Osteoblast (primary cell): ENCODE results near the gene RESF1. TPM values are rescaled to one million over a fixed set of nuclear protein-coding genes. Genes with fewer than 3 reads are reported as not detected.

Experiments
- DNase-seq: peaks from one replicate; pipeline ENCODE4 v3.0.0; 2011; ENCODE audit warnings: low spot score, mixed read lengths; ENCODE audit not compliant: insufficient read length; ENCODE audit errors: missing footprints
- H2AFZ ChIP-seq: 2 replicates; pipeline ENCODE4 v1.6.0; 2011; ENCODE audit warnings: mild to moderate bottlenecking, low read length
- H3K27ac ChIP-seq: 2 replicates; pipeline ENCODE4 v1.5.1; 2011; ENCODE audit warnings: mild to moderate bottlenecking, low read depth, low read length, moderate library complexity
- H3K27me3 ChIP-seq: 2 replicates; pipeline ENCODE4 v1.6.0; 2012; ENCODE audit warnings: mild to moderate bottlenecking, control low read depth, inconsistent platforms, low read length, moderate library complexity; ENCODE audit not compliant: insufficient read depth
- H3K36me3 ChIP-seq: 2 replicates; pipeline ENCODE4 v1.5.1; 2011; ENCODE audit warnings: mild to moderate bottlenecking, low read length, control low read depth, moderate library complexity; ENCODE audit not compliant: insufficient read depth
- H3K4me1 ChIP-seq: 2 replicates; pipeline ENCODE4 v1.5.1; 2011; ENCODE audit warnings: mild to moderate bottlenecking, low read length, control low read depth, moderate library complexity; ENCODE audit not compliant: insufficient read depth
- H3K4me2 ChIP-seq: 2 replicates; pipeline ENCODE4 v1.6.0; 2011; ENCODE audit warnings: mild to moderate bottlenecking, low read length; ENCODE audit not compliant: insufficient read depth
- H3K4me3 ChIP-seq: fragments of 200-600 bp; sonication (generic); 3 replicates; pipeline ENCODE4 v1.5.1; 2012; ENCODE audit warnings: mild to moderate bottlenecking, low read length, inconsistent platforms; ENCODE audit not compliant: insufficient read depth
- H3K79me2 ChIP-seq: 2 replicates; pipeline ENCODE4 v1.6.0; 2012; ENCODE audit warnings: mild to moderate bottlenecking, low read length, control low read depth, inconsistent platforms; ENCODE audit not compliant: insufficient read depth
- H3K9me3 ChIP-seq: 2 replicates; pipeline ENCODE4 v1.5.1; 2011; ENCODE audit warnings: low read depth, low read length, control low read depth
- H4K20me1 ChIP-seq: 2 replicates; pipeline ENCODE4 v1.6.0; 2012; ENCODE audit warnings: mild to moderate bottlenecking, low read length, control low read depth; ENCODE audit not compliant: insufficient read depth
- total RNA-seq: library from RNA; depleted of rRNA; stranded (reverse); fragments of >200 nt; gene quantifications from 2 replicates; pipeline ENCODE4 v1.2.3, GENCODE V29; 2012
- TF ChIP-seq, protein P1 (sequence below): IDR thresholded peaks from 2 replicates; pipeline ENCODE4 v1.5.1; 2011; ENCODE audit warnings: mild to moderate bottlenecking, low read depth, low read length, moderate library complexity; ENCODE audit errors: extremely low read depth

Gene RESF1
- total RNA-seq, 1 donor = 31.5 TPM

DNA sequence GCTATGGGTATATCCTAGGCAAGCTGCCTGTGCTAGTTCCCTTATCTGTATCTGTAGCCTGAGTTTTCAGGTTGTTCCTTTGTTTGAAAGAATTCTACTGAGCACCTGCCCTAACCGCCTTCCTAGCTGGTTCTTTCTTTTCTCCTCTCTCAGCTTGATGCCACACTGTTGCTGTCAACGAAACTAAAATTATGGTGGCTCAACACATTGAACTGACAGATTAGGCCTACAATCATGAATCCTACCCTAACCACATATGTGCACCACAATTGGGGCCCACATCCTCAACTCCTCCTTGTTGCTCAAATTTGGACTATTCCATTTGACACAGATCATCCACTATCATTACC lies 36.2 kb upstream of the RESF1 start:
- no peak for DNase-seq
- TF ChIP-seq, protein P1, sequence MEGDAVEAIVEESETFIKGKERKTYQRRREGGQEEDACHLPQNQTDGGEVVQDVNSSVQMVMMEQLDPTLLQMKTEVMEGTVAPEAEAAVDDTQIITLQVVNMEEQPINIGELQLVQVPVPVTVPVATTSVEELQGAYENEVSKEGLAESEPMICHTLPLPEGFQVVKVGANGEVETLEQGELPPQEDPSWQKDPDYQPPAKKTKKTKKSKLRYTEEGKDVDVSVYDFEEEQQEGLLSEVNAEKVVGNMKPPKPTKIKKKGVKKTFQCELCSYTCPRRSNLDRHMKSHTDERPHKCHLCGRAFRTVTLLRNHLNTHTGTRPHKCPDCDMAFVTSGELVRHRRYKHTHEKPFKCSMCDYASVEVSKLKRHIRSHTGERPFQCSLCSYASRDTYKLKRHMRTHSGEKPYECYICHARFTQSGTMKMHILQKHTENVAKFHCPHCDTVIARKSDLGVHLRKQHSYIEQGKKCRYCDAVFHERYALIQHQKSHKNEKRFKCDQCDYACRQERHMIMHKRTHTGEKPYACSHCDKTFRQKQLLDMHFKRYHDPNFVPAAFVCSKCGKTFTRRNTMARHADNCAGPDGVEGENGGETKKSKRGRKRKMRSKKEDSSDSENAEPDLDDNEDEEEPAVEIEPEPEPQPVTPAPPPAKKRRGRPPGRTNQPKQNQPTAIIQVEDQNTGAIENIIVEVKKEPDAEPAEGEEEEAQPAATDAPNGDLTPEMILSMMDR = no peak
- no peak overlapping the region for H3K4me2 ChIP-seq

DNA sequence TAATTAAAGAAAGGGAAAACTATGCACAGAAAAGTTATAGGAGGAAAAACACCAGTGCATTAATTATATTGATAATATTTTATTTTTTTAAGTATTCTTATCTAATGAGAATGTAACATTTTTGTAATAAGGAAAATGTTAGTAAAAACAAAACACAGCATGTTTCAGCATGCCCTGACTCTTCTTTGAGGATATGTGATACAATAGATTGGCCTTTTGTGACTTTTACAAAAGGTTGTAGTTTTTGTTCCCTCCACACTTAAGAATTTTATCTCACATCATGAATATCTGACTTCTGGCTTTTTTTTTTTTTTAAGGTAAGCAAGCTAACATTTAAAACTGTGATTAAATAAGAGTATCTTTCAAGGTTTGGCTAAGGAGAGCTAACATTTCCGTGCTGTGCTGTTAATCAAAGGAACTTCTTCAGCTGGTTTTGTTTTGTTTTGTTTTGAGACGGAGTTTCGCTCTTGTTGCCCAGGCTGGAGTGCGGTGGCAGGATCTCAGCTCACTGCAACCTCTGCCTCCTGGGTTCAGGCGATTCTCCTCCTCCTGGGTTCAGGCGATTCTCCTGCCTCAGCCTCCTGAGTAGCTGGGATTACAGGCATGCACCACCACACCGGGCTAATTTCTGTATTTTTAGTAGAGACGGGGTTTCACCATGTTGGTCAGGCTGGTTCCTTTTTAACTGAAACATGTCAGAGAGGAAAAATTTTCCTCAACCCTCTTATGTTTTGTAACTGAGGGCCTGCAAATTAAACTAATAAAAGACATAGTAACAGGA lies 30.8 kb upstream of the RESF1 start:
- no peaks in the 10 kb centered on the region for H3K79me2 ChIP-seq
- no peaks in the 10 kb centered on the region for H3K27me3 ChIP-seq
- TF ChIP-seq, protein P1 = no peak

More for the DNA sequence above, 36.2 kb upstream of the RESF1 start:
- Histone ChIP-seq H3K27ac (no peak overlapping the region), H3K4me3 (no peak overlapping the region), H3K36me3 (no peaks in the 10 kb centered on the region), H2AFZ (no peak overlapping the region), H3K4me1 (no peaks in the 10 kb centered on the region), H4K20me1 (no peaks in the 10 kb centered on the region), H3K79me2 (no peaks in the 10 kb centered on the region), H3K9me3 (peaks cover 7% of the 10 kb centered on the region), H3K27me3 (no peaks in the 10 kb centered on the region)

DNA sequence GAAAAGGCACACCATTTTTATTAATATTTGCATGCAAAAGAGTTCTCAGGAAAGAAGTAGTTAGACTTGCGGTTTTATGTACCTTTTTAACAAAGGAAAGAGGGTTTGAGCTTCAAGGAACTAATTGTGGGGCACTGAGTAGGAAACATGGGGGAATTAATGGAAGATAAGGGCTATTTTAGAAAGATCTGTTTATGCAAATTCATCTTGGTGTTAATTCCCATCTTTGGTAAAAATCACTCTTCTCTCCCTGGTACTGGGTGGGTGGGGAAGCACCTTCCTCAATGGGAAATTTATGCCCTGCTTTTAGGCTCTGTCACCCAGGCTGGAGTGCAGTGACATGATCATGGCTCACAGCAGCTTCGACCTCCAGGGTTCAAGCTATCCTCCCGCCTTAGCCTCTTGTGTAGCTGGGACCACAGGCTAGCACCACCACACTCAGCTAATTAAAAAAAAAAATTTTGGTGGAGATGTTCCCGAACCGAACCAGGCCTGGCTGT lies 30.1 kb upstream of the RESF1 start:
- Histone ChIP-seq H4K20me1 (no peaks in the 10 kb centered on the region), H3K36me3 (no peaks in the 10 kb centered on the region), H3K27ac (no peak overlapping the region), H3K27me3 (no peaks in the 10 kb centered on the region), H3K4me3 (no peak overlapping the region), H3K79me2 (no peaks in the 10 kb centered on the region), H3K4me1 (no peaks in the 10 kb centered on the region), H2AFZ (no peak overlapping the region), H3K9me3 (no peaks in the 10 kb centered on the region), H3K4me2 (no peak overlapping the region)
- TF ChIP-seq, protein P1 = no peak
- DNase-seq = no peak

More for the DNA sequence above, 30.8 kb upstream of the RESF1 start:
- no peak overlapping the region for H2AFZ ChIP-seq
- no peak overlapping the region for H3K27ac ChIP-seq
- no peak for DNase-seq
- H3K9me3 ChIP-seq = no peaks in the 10 kb centered on the region
- H3K4me3 ChIP-seq = no peak overlapping the region
- no peaks in the 10 kb centered on the region for H3K36me3 ChIP-seq
- H4K20me1 ChIP-seq = no peaks in the 10 kb centered on the region
- H3K4me2 ChIP-seq = no peak overlapping the region
- H3K4me1 ChIP-seq = no peaks in the 10 kb centered on the region

DNA sequence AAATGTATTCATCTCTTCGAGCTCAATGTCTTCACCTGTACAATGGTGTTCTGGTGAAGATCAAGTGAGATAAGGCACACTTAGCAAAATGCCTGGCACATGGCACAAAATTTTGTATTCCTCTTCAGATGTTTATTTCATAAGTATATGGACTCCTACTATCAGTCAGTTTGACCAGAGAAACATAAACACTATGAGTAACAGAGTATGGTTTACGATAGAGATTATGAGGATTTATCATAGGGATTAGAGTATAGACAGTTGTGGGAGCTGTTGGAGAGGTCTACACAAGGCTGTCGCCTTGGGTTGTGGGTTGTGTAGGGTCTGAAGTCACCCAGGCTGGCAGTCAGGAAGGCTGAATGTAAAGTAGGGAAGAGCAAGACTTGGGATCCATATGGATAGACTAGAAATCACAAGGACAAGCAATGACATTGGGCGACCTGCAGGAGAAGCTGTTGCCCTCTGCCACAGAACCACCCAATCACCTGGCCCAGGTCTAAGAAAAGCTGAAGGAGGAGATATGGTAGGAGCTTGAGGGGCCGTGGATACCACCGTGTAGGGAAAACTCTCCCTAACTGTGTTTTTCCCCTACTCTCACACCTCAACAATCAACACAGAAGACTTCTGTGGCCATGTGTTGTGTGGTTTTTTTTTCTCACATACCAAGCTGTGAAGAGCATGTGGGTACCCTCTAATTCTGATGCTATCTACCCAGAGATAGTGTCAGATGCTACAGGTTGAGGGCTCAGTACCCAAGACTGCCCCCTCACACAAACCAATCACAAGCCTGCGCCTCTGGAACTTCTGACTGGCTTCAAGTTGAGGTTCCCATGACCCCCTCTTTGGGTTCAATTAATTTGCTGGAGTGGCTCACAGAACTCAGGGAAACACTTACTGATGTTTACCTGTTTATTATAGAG lies 27.2 kb upstream of the RESF1 start:
- no peak overlapping the region for H3K4me3 ChIP-seq

More for the DNA sequence above, 27.2 kb upstream of the RESF1 start:
- Histone ChIP-seq H2AFZ (no peak overlapping the region), H3K36me3 (no peaks in the 10 kb centered on the region), H3K4me1 (no peaks in the 10 kb centered on the region), H3K9me3 (no peaks in the 10 kb centered on the region), H3K4me2 (no peak overlapping the region), H3K79me2 (no peaks in the 10 kb centered on the region), H3K27me3 (no peaks in the 10 kb centered on the region), H4K20me1 (no peaks in the 10 kb centered on the region), H3K27ac (no peak overlapping the region)
- TF ChIP-seq, protein P1 = no peak
- DNase-seq = no peak
